GM08714 (cell line): ENCODE results near the gene MTREX.

Source experiments
- H3K4me3 ChIP-seq: fragments of 200-500 bp; sonication (Bioruptor generic); 2 replicates; pipeline ENCODE4 v1.5.1; 2014; ENCODE audit warnings: mild to moderate bottlenecking, low read length, inconsistent platforms
- ZNF274 ChIP-seq: IDR thresholded peaks from 2 replicates; pipeline ENCODE4 v1.6.1; 2012; ENCODE audit warnings: mild to moderate bottlenecking, low read depth, low read length

Gene MTREX

GRCh38 chr5:55307383-55308253, at the start of gene MTREX, which contains the start of gene DHX29:
TSS of gene MTREX (plus strand) at chr5:55307989. CDS start at chr5:55308014, 25 bp downstream.
TSS of gene DHX29 (minus strand) at chr5:55307694. CDS start at chr5:55307573, 121 bp downstream.
- peak within 1 kb of the TSS; percentile 99 for H3K4me3 ChIP-seq
- TF ChIP-seq ZNF274 = no peak

GRCh38 chr5:55258339-55258738, 49.5 kb upstream of the MTREX start:
- TF ChIP-seq ZNF274 = no peak
- no peak overlapping the region for H3K4me3 ChIP-seq

GRCh38 chr5:55276771-55277170, 31.0 kb upstream of the MTREX start:
- TF ChIP-seq ZNF274 = no peak
- no peak overlapping the region for H3K4me3 ChIP-seq

GRCh38 chr5:55278778-55279177, 29.0 kb upstream of the MTREX start:
- H3K4me3 ChIP-seq = no peak overlapping the region
- no peak for TF ChIP-seq ZNF274

- TF ChIP-seq ZNF274 = no peak
Observed at GRCh38 chr5:55286411-55286933, 21.3 kb upstream of the MTREX start.

GRCh38 chr5:55289808-55290207, 18.0 kb upstream of the MTREX start:
- no peak for TF ChIP-seq ZNF274

More at GRCh38 chr5:55286411-55286933, 21.3 kb upstream of the MTREX start:
- no peak overlapping the region for H3K4me3 ChIP-seq

GRCh38 chr5:55290991-55291390, 16.8 kb upstream of the MTREX start:
- TF ChIP-seq ZNF274 = no peak
- no peak overlapping the region for H3K4me3 ChIP-seq

More at GRCh38 chr5:55289808-55290207, 18.0 kb upstream of the MTREX start:
- no peak overlapping the region for H3K4me3 ChIP-seq

- H3K4me3 ChIP-seq = no peak overlapping the region
- TF ChIP-seq ZNF274 = no peak
Observed at GRCh38 chr5:55294935-55295334, 12.9 kb upstream of the MTREX start.

- H3K4me3 ChIP-seq = no peak overlapping the region
Observed at GRCh38 chr5:55300890-55301289, 6.9 kb upstream of the MTREX start.

GRCh38 chr5:55303238-55303690, 4.5 kb upstream of the MTREX start:
- no peak overlapping the region for H3K4me3 ChIP-seq
- no peak for TF ChIP-seq ZNF274

More at GRCh38 chr5:55300890-55301289, 6.9 kb upstream of the MTREX start:
- no peak for TF ChIP-seq ZNF274

GRCh38 chr5:55304584-55304983, 3.2 kb upstream of the MTREX start:
- no peak overlapping the region for H3K4me3 ChIP-seq
- no peak for TF ChIP-seq ZNF274

- no peak overlapping the region for H3K4me3 ChIP-seq
- no peak for TF ChIP-seq ZNF274
Observed at GRCh38 chr5:55305345-55305744, 2.4 kb upstream of the MTREX start.

- TF ChIP-seq ZNF274 = no peak
- peak overlapping the region; percentile 99 for H3K4me3 ChIP-seq
Observed at GRCh38 chr5:55306641-55307382, 977 bp upstream of the MTREX start.

- no peak for TF ChIP-seq ZNF274
- H3K4me3 ChIP-seq = peak overlapping the region; percentile 99
Observed at GRCh38 chr5:55308254-55308836, 556 bp downstream of the MTREX start.
